Adrenal gland (tissue), 12 donors: ENCODE results near the gene SLC22A4. TPM values are rescaled to one million over a fixed set of nuclear protein-coding genes. Genes with fewer than 3 reads are reported as not detected.

Source experiments
- DNase-seq, 7 donors: peaks; one replicate each; pipeline ENCODE4 v3.0.0-alpha.2; 2019 to 2020
- H3K27ac ChIP-seq, 5 donors: fragments of 200-600 bp; sonication (generic) in 4 of 5; 1 replicate in 3 of 5; 2 replicates in 2 of 5; pipeline versions ENCODE4 v1.5.1 to v1.8.0; 2016 to 2020; ENCODE audit warnings: mild to moderate bottlenecking in 1 of 5
- H3K27me3 ChIP-seq: fragments of 200-600 bp; 2 replicates; pipeline ENCODE4 v1.8.0; 2021
- H3K36me3 ChIP-seq, 2 donors: fragments of 200-600 bp; replicated peaks in 1 of 2; 1 replicate in 1 of 2; 2 replicates in 1 of 2; pipeline versions ENCODE4 v1.5.1 to v1.8.0; 2018 to 2022
- H3K4me1 ChIP-seq, 2 donors: fragments of 200-600 bp; replicated peaks in 1 of 2; 1 replicate in 1 of 2; 2 replicates in 1 of 2; pipeline versions ENCODE4 v1.5.1 to v1.8.0; 2018 to 2021
- H3K4me3 ChIP-seq, 4 donors: fragments of 200-600 bp; sonication (generic) in 3 of 4; one replicate each; pipeline ENCODE4 v1.5.1; 2016 to 2018
- H3K9me3 ChIP-seq, 3 donors: fragments of 200-600 bp; sonication (generic) in 1 of 3; replicated peaks in 1 of 3; 1 replicate in 2 of 3; 2 replicates in 1 of 3; pipeline versions ENCODE4 v1.5.1 to v1.8.0; 2016 to 2021
- POLR2A ChIP-seq, 2 donors: fragments of 450-650 bp; IDR thresholded peaks; one replicate each; pipeline ENCODE4 v1.6.1; 2017; ENCODE audit warnings: antibody characterized with exemption in 2 of 2, mild to moderate bottlenecking in 2 of 2, moderate library complexity in 1 of 2
- WGBS, 4 donors: extraction: QIAGEN DNeasy Blood & Tissue Kit in 2 of 4; methylation state at CpG; one replicate each; pipeline versions ENCODE4 v1.1.5 to v1.1.7; 2013 to 2017; 5-methylcytosine and 5-hydroxymethylcytosine counted together
- intact Hi-C, 2 donors: fragments of 100-400 bp; cut with DNase I; formaldehyde crosslinking; loops; one replicate each; pipeline versions ENCODE4 v1.14.1 to v1.15.0; 2022 to 2023
- polyA plus RNA-seq, 3 donors: library from polyadenylated mRNA; stranded (reverse); fragments of 200-250 nt in 2 of 3; fragments of 350-450 nt in 1 of 3; fragmentation: Illumina TruSeq in 1 of 3; extraction: RNeasy Lipid Tissue Mini Kit (QIAGEN cat#74804) in 1 of 3; gene quantifications; one replicate each; pipeline ENCODE4 v1.2.3, GENCODE V29; 2013 to 2014
- total RNA-seq, 9 donors: library from RNA; depleted of rRNA in 4 of 9; stranded (reverse); fragments of >200 nt in 4 of 9; fragments of 120-200 nt in 1 of 9; fragmentation: NEBNext Ultra II Directional in 1 of 9; extraction: Animal tissue kit (Norgen Biotek cat#: 25700) in 1 of 9; gene quantifications; one replicate each; pipeline versions ENCODE4 v1.1.0 to v1.2.4, GENCODE V29; 2013 to 2023
- TF ChIP-seq, protein P1 (sequence below), 6 experiments: fragments of 450-650 bp in 4 of 6; fragments of 200-600 bp in 2 of 6; sonication (generic) in 1 of 6; IDR thresholded peaks; 1 replicate in 5 of 6; 2 replicates in 1 of 6; pipeline versions ENCODE4 v1.5.1 to v1.8.0; 2016 to 2021; ENCODE audit warnings: antibody characterized with exemption in 6 of 6, mild to moderate bottlenecking in 2 of 6, moderate library complexity in 1 of 6
- donor health status: healthy with polysubstance abuse.
- donor health status: Bipolar disorder and iron deficiency.
- donor health status: DM: yes; HTN: yes; CAD: no.
- donor health status: DM: no; HTN: no; CAD: no.
- donor health status: DM: no; HTN: no; CAD: no.
- donor health status: DM: yes; HTN: yes; CAD: no.

SLC22A4 gene
- total and polyA plus RNA-seq, 12 donors = 1.4 to 8.2 (median 3.2) TPM

- TF ChIP-seq POLR2A (IDR thresholded peaks at IDR 0.05) = no peak
- TF ChIP-seq, protein P1, sequence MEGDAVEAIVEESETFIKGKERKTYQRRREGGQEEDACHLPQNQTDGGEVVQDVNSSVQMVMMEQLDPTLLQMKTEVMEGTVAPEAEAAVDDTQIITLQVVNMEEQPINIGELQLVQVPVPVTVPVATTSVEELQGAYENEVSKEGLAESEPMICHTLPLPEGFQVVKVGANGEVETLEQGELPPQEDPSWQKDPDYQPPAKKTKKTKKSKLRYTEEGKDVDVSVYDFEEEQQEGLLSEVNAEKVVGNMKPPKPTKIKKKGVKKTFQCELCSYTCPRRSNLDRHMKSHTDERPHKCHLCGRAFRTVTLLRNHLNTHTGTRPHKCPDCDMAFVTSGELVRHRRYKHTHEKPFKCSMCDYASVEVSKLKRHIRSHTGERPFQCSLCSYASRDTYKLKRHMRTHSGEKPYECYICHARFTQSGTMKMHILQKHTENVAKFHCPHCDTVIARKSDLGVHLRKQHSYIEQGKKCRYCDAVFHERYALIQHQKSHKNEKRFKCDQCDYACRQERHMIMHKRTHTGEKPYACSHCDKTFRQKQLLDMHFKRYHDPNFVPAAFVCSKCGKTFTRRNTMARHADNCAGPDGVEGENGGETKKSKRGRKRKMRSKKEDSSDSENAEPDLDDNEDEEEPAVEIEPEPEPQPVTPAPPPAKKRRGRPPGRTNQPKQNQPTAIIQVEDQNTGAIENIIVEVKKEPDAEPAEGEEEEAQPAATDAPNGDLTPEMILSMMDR (IDR thresholded peaks at IDR 0.05) = no peak
- Histone ChIP-seq H3K9me3 (no peaks in the 10 kb centered on the region), H3K4me3 (no peak overlapping the region), H3K27ac (no peak overlapping the region), H3K4me1 (no peaks in the 10 kb centered on the region), H3K27me3 (no peaks in the 10 kb centered on the region), H3K36me3 (peaks cover 0 to 14% of the 10 kb centered on the region in 2 donors)
- intact Hi-C loops = no loop called here
- WGBS, 4 donors = 85 to 87% (median 86%) methylated on average over 2 of the region's 2 CpGs
- DNase-seq = no peak
These were observed 33.2 kb downstream of the SLC22A4 start for GRCh38 chr5:132327252-132327955.

DNA sequence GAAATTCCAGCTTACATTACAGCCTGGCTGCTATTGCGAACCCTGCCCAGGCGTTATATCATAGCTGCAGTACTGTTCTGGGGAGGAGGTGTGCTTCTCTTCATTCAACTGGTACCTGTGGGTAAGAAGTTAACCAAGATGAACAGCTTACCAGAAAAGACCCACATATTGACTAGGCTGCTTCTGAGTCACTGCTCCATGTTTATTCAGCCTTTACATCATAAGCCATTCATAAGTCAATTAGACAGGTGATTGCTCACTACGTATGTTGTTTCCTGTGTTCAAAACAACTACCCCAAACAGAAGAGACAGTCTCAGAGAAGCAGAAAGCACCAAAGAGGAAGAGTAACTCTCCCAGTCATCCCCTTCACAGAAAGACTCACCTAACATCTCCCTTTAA is 40.6 kb downstream of the SLC22A4 start:
- H3K36me3 ChIP-seq = peaks cover 0 to 17% of the 10 kb centered on the region in 2 donors
- TF ChIP-seq POLR2A (IDR thresholded peaks at IDR 0.05) = no peak
- TF ChIP-seq, protein P1 (IDR thresholded peaks at IDR 0.05) = no peak
- intact Hi-C loops = no loop called here
- H3K4me1 ChIP-seq = no peaks in the 10 kb centered on the region
- 87 to 90% (median 89%) methylated on average over 3 of the region's 3 CpGs for WGBS, 4 donors
- no peak overlapping the region for H3K4me3 ChIP-seq
- DNase-seq = no peak
- no peaks in the 10 kb centered on the region for H3K27me3 ChIP-seq
- no peak overlapping the region for H3K27ac ChIP-seq
- H3K9me3 ChIP-seq = no peaks in the 10 kb centered on the region

GRCh38 chr5:132335402-132335801 is 41.2 kb downstream of the SLC22A4 start:
- Histone ChIP-seq H3K27ac (no peak overlapping the region), H3K4me1 (no peaks in the 10 kb centered on the region), H3K4me3 (no peak overlapping the region), H3K27me3 (no peaks in the 10 kb centered on the region), H3K36me3 (peaks cover 0 to 14% of the 10 kb centered on the region in 2 donors), H3K9me3 (no peaks in the 10 kb centered on the region)
- no peak for TF ChIP-seq POLR2A (IDR thresholded peaks at IDR 0.05)
- TF ChIP-seq, protein P1 (IDR thresholded peaks at IDR 0.05) = no peak
- intact Hi-C loops = no loop called here
- DNase-seq = no peak

GRCh38 chr5:132339502-132339901 is 45.3 kb downstream of the SLC22A4 start:
- intact Hi-C loops = no loop called here
- no peak overlapping the region for H3K27ac ChIP-seq
- no peaks in the 10 kb centered on the region for H3K4me1 ChIP-seq
- H3K36me3 ChIP-seq = peaks cover 0 to 2% of the 10 kb centered on the region in 2 donors
- H3K4me3 ChIP-seq = no peak overlapping the region
- no peak for TF ChIP-seq POLR2A (IDR thresholded peaks at IDR 0.05)
- TF ChIP-seq, protein P1 (IDR thresholded peaks at IDR 0.05) = no peak
- no peak for DNase-seq
- H3K9me3 ChIP-seq = no peaks in the 10 kb centered on the region
- H3K27me3 ChIP-seq = no peaks in the 10 kb centered on the region
